Glutamatergic neuron (in vitro differentiated cells): ENCODE data around the gene PCDH9. TPM values are rescaled to one million over a fixed set of nuclear protein-coding genes. Genes with fewer than 3 reads are reported as not detected.
A peak's percentile ranks its signal among the peaks of the same experiment; 100 is the strongest.

Experiments used
- DNase-seq: peaks from one replicate; pipeline ENCODE4 v3.0.0; 2022
- H3K27ac Mint-ChIP-seq: one replicate; pipeline ENCODE4 v1.8.0; 2020; ENCODE audit warnings: mild to moderate bottlenecking, mixed read lengths, inconsistent platforms; ENCODE audit not compliant: unreplicated experiment
- H3K27me3 Mint-ChIP-seq: one replicate; pipeline ENCODE4 v1.8.0; 2020; ENCODE audit warnings: mild to moderate bottlenecking, moderate library complexity, mixed read lengths, inconsistent platforms; ENCODE audit not compliant: unreplicated experiment
- H3K36me3 Mint-ChIP-seq: one replicate; pipeline ENCODE4 v1.8.0; 2020; ENCODE audit warnings: mild to moderate bottlenecking, mixed read lengths, inconsistent platforms; ENCODE audit not compliant: unreplicated experiment
- H3K4me1 Mint-ChIP-seq: one replicate; pipeline ENCODE4 v1.8.0; 2020; ENCODE audit warnings: mild to moderate bottlenecking, low read depth, mixed read lengths, inconsistent platforms; ENCODE audit not compliant: unreplicated experiment
- H3K4me3 Mint-ChIP-seq: one replicate; pipeline ENCODE4 v1.8.0; 2020; ENCODE audit warnings: mild to moderate bottlenecking, mixed read lengths, inconsistent platforms; ENCODE audit not compliant: unreplicated experiment
- H3K9me3 Mint-ChIP-seq: one replicate; pipeline ENCODE4 v1.8.0; 2020; ENCODE audit warnings: mild to moderate bottlenecking, moderate library complexity, mixed read lengths, inconsistent platforms; ENCODE audit not compliant: unreplicated experiment
- CTCF ChIP-seq: fragments of 200-600 bp; sonication (generic); IDR thresholded peaks from one replicate; pipeline ENCODE4 v1.5.0; 2021; ENCODE audit not compliant: partially characterized antibody, unreplicated experiment
- total RNA-seq: library from RNA; stranded (reverse); fragmentation: NEBNext Ultra II Directional; extraction: Animal tissue kit (Norgen Biotek cat#: 25700); gene quantifications from one replicate; pipeline ENCODE4 v1.2.1, GENCODE V29; 2021; ENCODE audit not compliant: unreplicated experiment

Gene PCDH9
- total RNA-seq, 1 donor from 2014 or later = 43.3 TPM

DNA sequence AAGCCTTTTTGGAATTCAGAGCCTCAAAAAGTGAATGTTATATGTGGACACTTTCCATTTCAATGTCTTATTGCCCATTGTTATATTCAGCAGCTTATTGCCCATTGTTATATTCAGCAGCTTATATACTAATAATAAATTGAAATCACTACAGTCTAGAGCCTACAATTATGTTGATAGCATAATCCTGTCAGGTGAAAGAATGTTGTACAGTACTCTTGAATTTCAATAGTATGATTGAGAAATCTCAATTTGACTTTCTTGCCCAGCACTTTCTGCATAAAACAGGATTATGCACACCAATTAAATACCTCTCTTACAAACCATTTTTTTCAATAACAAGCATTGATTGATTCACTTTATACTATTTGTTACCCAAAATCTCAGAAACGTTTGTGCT lies 260.8 kb downstream of the PCDH9 start:
- Mint-ChIP-seq H3K4me3 (no peak overlapping the region), H3K4me1 (peaks cover 11% of the 10 kb centered on the region), H3K9me3 (peaks cover 3% of the 10 kb centered on the region), H3K27ac (no peak overlapping the region), H3K36me3 (no peaks in the 10 kb centered on the region), H3K27me3 (no peaks in the 10 kb centered on the region)
- no peak for TF ChIP-seq CTCF
- DNase-seq = no peak

DNA sequence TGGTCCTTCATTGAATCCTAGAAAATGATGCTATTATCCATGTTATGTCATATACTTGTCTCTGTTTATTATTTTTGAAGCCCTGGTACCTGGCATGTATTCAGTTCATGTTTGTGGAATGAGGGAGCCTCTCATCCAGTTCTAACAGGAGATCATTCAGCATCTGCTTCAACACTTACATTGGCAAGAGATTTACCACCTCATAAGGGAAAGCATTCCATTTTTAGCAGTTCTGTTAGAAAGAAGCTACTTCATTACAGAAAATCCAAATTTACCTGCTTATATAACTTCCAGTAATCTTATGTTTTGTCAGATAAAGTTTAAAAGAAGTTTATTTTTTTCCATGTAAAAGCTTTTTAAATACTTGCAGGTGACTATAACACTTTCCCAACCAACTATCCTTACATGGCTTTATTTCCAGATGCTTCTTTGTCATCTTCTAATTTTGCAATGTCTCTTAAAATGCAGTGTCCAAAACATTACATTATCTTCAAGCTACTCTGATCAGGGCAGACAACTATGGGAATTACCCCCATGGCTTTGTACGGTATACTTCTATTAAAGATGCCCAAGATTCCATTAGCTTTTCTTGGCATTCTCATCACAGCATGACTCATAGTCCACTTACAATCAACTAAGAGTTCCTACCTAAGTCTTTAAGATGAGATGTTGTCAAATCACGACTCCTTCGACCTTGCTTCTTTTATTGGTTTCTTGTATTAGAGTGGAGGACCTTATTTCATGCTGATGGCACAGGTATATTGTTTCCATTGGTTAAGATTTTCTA lies 262.1 kb downstream of the PCDH9 start:
- no peak overlapping the region for H3K4me3 Mint-ChIP-seq
- H3K27ac Mint-ChIP-seq = no peak overlapping the region
- DNase-seq = no peak
- no peaks in the 10 kb centered on the region for H3K36me3 Mint-ChIP-seq
- H3K4me1 Mint-ChIP-seq = peaks cover 9% of the 10 kb centered on the region
- H3K9me3 Mint-ChIP-seq = peaks cover 3% of the 10 kb centered on the region
- no peak for TF ChIP-seq CTCF
- H3K27me3 Mint-ChIP-seq = no peaks in the 10 kb centered on the region

DNA sequence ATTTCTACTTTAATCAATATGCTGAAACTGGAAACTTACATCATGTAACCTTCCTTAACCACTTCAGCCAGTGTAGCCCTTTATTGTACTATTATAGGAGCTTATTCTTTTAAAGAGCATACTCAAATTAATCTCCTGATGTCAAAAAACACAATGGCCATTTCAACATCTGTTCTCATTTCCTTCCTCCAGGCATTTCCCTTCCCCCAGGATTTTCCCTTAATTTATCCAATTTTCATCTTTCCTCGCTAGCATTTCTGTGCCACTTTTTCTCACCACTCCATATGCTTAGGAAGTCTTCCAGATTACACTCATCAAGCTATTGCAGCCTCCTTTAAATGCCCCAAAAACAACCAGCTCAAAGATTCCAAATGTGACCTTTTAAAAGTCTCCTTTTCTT lies 265.0 kb downstream of the PCDH9 start:
- TF ChIP-seq CTCF = no peak
- Mint-ChIP-seq H3K4me1 (peaks cover 9% of the 10 kb centered on the region), H3K27me3 (no peaks in the 10 kb centered on the region), H3K27ac (peak overlapping the region; percentile 4), H3K9me3 (peaks cover 5% of the 10 kb centered on the region), H3K36me3 (no peaks in the 10 kb centered on the region), H3K4me3 (no peak overlapping the region)
- DNase-seq = no peak

- Mint-ChIP-seq H3K4me3 (no peak overlapping the region), H3K4me1 (peaks cover 9% of the 10 kb centered on the region), H3K36me3 (no peaks in the 10 kb centered on the region), H3K27me3 (no peaks in the 10 kb centered on the region), H3K27ac (no peak overlapping the region), H3K9me3 (peaks cover 5% of the 10 kb centered on the region)
- no peak for TF ChIP-seq CTCF
- DNase-seq = no peak
Observed at GRCh38 chr13:66962953-66963352, 267.2 kb downstream of the PCDH9 start.

- Mint-ChIP-seq H3K36me3 (no peaks in the 10 kb centered on the region), H3K9me3 (peaks cover 2% of the 10 kb centered on the region), H3K27me3 (no peaks in the 10 kb centered on the region), H3K4me3 (no peak overlapping the region), H3K4me1 (peaks cover under 1% of the 10 kb centered on the region), H3K27ac (no peak overlapping the region)
- DNase-seq = no peak
- TF ChIP-seq CTCF = no peak
Observed at GRCh38 chr13:66958611-66959010, 271.5 kb downstream of the PCDH9 start.
